ENCODE results near the gene TOMM20L.
"Not testable (repeated sequence)": the region's sequence is repeated elsewhere in the genome, so short reads cannot be mapped to it uniquely, and the experiment has no call there.

The TOMM20L gene

DNA sequence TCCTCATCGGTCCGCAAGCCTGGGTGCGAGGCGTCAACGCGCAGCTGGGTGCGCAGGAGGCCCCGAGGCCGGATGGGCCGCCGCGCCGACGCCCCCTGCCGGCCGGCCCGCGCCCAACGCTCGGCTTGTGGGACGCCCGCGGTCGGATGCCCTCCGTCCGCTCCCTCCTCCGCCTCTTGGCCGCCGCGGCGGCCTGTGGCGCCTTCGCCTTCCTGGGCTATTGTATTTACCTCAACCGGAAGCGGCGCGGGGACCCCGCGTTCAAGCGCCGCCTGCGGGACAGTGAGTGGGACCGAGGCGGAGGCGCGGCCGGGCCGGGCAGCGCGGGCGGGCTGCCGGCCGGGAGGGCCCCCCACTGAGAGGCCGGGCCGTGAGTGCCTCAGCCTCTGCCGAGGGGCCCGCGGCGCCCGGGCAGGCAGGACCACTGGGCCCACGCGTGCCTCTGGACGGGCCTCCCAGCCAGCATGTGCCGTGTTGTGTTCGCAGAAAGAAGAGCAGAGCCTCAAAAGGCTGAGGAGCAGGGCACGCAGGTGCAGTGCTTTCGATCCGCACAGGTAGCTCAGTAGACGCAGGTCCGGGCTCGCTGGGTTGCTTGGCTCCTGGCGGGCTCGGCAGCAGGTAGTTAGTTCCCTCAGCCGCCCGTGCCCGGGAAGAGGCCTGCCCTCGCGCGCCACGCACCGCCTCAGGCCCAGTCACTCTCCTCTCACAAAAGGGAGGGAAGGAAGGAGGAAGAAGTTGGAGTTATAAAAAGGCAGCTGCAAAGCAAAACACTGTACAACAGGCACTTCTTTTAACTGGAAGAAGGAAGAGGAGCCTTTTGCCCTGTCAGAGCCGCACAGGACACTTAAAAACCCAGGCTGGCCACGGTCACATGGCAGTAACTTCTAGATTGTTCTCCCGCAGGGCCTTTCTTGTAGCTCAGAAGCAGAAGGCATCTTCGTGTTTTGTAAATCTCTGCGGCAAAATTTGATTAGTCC, at the start of gene TOMM20L:
TSS of gene TOMM20L (plus strand) at position 119 of the 977 bp plus-strand sequence. CDS start at position 147, 28 bp downstream.
- peak; percentile 64 for DNase-seq

DNA sequence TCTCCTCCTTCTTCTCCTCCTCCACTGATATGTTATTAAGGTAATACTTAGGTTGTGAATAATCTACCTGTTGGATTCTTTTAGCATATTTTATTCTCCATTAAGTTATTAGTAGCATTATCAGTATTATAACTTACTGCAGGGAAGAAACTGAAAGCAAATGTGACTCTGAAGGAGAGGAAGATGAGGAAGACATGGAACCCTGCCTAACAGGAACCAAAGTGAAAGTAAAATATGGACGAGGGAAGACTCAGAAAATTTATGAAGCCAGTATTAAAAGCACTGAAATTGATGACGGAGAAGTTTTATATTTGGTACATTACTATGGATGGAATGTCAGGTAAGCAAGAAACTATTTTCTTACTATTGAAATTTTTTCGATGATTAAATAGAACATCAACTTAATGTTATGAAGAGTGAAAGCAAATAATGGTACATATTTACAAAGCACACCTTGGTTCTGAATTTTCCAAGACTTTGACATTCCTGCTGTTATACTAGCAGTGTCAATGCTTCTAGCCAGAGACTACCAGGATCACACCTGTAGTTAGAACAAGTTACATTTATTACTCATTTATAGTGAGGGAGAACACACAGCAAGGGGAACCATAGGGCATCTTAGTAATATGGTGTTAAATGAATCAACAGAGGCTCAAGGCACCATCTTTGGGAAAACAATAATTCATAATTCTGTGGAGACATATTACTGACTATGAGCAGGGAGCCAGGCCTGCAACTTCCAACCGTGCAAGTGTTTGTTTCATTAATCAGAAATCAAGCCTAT, 42.0 kb upstream of the TOMM20L start:
- DNase-seq: no peak

DNA sequence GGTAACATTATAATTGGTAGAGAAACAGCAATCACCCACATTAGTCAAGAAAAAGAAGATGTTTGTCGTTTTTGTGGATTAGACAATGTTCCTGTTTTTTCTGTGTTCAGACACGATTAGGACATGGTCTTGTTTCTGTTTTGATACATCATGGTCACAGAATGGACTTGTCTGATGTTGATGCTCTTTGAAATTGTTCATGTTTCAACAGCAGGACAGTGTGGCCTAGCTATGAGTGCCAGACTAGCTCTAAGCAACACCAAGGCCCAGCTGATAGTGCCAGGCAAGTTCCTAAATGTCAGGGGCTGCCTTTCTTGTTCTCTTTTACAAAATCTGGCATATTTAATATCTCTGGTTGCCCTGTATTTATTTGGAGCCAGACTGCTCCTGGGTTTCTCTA, 40.9 kb upstream of the TOMM20L start:
- no peak for DNase-seq

DNA sequence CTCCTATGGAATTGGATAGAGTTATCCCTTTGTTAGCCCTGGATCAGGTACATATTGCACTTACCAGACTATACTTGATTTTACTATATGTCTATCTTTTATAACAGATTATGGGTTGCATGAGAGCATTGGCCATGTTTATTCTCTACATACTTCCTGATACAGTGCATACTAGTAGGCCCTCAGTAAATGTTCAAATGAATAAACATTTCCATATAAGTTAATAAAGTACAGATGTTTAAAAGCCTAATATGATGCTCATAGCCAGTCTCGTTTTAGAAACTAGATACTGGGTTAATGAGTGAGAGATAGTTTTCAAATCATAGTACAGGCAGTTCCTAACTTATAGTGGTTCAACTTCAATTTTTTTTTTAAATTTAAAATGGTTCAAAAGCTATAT, 39.5 kb upstream of the TOMM20L start:
- DNase-seq: no peak

DNA sequence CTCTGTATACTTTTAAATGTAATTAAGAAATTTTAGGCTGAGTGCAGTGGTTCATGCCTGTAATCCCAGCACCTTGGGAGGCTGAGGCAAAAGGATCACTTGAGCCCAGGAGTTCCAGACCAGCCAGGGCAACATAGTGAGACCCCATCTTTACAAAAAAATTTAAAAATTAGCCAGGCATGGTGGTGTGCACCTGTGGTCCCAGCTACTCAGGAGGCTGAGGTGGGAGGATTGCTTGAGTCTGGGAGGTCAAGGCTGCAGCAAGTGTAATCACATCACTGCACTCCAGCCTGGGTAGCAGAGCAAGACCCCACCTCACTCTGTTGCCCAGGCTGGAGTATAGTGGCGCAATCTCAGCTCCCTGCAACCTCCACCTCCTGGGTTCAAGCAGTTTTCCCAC, 33.5 kb upstream of the TOMM20L start:
- not testable (repeated sequence) for DNase-seq

DNA sequence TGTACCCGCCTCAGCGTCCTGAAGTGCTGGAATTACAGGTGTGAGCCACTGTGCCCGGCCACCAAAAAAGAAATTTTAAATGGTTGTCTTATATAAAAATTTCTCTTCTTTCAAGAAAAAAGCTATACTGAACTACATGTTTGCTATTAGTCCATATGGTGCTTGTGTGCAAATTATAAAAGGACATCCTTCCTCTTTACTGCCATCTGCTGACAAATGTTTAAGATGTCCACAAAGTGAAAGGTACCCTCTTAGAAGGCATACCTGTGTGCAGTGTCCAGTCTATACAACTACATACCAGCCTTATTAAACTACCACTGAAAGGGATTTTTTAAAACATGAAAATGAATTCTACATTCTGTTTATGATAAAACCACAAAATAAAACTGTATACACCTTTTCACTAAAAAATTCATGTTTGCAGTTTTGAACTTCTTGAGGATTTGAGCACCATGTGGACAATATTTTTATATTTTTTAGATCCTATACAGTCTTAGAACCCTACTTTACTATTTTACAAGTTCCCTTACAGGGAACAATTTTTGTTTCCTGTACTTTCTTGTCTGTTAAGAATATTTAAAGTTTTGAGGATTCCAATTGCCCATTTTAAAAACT, 32.8 kb upstream of the TOMM20L start:
- DNase-seq: no peak

DNA sequence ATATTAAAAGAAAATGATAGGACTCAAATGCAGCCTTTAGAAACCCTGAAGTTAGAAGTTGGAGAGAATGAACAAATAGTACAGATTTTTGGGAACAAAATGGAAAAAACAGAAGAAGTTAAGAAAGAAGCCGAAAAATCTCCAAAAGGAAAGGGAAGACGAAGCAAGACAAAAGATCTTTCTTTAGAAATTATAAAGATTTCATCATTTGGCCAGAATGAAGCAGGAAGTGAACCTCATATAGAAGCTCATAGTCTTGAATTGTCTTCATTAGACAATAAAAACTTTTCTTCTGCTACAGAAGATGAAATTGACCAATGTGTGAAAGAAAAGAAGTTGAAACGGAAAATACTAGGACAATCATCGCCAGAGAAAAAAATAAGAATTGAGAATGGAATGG, 31.4 kb upstream of the TOMM20L start:
- no peak for DNase-seq

DNA sequence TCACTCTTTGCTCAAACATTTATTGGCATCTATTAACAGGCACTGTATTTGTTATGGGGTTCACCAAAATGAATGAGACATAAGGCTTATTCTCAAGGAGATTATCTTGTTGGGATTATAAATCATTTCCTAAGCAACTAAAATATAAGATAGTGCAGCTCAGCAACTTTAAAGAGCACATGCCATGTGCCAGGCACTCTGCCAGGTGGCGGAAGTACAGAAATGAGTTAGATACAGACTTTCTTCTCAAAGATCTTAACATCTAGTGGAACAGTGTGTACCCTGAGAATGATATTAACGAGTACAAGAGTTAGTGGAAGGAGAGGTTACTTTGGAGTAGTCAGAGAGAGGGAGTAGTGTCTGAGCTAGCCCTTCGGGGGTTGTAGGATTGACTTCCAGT, 28.4 kb upstream of the TOMM20L start:
- DNase-seq: no peak

DNA sequence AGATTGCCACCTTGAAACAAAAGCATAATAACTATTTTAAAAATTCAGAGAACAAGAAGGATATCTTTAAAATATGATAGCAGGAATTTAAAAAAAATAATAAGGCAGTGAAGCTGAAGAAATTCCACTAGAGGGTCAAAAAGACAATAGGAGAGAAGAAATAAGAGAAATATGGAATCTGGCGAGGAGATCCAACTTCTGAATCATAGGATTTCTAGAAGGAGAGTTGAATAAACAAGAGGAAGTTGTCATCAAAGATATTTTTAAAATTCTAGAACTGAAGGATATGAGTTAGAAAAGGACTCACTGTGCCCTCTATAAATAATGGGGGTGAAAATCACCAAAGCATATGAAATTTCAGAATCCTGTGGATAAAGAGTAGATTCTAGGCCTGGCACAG, 26.8 kb upstream of the TOMM20L start:
- no peak for DNase-seq

DNA sequence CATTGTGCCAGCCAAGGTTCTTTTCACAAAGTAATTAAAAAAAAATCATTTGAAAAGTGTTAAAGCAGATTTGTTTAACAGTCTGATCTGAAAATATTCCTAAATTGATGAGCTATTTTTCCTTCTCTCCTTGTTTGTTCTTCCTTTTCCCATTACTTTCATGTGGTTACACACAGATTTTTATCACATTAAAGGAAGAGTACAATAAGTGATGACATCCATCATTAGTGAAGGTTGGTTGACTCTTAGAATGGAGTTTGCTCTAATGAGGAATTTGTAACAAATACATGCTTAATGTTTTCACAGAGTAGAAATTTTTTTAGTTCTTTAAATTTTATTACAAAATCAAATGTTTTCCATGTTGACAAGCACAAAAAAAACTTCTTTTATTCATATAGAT, 18.9 kb upstream of the TOMM20L start:
- no peak for DNase-seq

DNA sequence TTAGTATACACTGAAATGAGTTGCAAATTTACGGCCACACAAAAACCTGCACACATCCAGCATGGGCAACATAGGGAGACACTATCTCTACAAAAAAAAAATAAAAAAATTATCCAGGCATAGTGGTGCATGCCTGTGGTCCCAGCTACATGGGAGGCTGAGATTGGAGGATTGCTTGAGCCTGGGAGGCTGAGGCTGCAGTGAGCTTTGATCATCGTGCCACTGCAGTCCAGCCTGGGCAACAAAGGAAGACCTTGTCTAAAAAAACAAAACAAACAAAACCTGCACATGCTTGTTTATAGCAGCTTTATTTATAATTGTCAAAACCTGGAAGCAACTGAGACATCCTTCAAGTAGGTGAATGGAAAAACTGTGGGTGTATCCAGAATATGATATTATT, 4.9 kb upstream of the TOMM20L start:
- no peak for DNase-seq

DNA sequence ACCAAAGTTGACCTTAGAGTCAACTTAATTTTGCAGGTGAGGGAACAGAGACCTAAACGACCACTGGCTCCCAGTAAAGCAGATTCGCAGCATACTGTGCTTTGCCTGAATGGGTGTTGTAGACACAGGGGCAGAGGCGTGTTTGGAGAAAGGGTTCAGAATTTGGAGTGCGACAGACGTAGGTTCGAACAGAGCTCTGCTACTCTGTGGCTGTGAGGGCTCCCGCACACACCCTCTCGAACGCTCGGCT, 243 bp upstream of the TOMM20L start:
- DNase-seq: no peak

DNA sequence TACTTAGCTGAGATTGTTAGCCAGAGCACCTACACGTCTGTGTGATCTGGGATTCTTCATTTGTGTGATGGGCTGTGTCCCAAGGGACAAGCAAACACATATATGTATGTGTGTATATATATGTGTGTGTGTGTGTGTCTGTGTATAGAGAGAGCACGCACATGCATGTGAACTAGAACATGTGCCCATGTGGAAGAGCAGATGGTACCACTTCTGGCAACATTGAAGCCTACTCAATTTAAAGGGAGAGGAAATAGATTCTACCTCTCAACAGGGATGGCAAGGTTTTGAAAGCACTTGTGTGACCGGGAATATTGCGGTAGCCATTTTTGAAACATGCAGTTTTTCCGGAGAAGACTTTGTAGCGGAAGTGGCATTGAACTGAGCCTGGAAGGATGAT, 1.4 kb downstream of the TOMM20L start:
- no peak for DNase-seq

DNA sequence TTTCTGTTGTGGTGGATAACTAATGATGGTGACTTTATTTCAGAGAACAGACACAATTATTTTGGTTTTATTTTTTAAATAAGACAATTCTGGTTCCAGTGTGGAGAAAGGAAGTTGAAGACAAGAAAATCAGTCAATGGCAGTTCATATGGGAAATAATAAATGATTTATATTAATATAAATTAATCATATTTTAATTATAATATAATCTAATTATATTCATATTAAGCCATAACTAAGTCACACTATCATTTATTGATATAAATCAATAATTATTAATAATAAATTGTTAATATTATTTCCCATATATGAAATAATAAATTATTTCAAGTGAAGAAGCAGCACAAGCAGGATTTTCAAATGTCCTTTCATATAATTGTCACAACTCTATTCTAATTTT, 2.8 kb downstream of the TOMM20L start:
- DNase-seq: no peak

DNA sequence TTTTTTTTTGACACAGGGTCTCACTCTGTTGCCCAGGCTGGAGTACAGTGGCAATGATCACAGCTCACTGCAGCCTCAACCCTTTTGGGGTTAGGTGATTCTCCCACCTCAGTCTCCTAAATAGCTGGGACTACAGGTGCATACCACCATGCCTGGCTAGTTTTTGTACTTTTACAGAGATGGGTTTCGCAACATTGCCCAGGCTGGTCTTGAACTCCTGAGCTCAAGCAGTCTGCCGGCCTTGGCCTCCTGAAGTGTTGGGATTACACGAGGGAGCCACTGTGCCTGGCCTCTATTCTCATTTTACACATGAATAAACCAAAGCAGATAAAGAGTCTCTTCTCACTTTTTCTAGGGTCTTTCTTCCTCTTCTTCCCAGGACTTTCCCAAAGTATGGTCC, 3.2 kb downstream of the TOMM20L start:
- DNase-seq: no peak

DNA sequence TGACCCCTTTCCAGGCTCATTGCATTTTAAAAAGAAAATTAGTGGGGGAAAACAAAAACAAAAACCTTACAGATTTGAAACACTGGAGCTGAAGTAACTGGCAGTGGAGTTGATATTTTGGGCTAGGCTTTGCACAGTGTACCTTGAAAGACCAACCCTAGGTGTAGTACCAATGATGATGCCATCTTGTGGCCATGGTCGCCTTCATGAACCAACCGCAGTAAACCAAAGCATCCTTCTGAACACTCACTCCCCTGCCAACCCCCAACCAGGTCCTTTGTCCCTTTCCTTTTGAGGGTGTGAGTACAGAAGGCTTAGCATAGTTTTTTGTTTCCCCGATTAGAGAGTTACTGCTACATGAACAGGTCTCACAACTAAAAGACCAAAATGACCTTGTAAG, 5.9 kb downstream of the TOMM20L start:
- no peak for DNase-seq

DNA sequence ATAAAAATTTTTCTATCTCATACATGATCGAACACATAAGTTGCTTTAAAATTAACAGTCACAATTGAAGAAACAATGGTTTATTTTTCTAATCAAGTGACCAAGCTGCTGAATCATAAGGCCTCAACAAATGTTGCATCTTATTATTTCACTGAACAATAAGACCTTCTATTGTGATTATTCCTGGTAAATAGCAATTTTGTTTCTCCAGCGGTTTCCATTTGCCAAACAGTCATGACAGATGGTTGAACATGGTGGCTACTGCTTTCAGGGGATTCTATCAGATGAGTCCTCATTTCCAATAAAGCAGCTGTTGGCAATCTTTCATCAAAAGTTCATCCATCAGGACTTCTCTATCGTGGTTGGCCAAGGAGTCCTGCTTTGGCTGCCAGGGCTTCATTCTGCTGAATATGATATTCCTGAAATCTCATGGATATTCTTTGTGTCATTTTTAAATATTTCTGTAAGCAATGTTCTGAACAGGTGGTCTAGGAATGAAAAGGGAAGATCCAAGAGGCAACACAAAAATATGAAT, 13.0 kb downstream of the TOMM20L start:
- no peak for DNase-seq

DNA sequence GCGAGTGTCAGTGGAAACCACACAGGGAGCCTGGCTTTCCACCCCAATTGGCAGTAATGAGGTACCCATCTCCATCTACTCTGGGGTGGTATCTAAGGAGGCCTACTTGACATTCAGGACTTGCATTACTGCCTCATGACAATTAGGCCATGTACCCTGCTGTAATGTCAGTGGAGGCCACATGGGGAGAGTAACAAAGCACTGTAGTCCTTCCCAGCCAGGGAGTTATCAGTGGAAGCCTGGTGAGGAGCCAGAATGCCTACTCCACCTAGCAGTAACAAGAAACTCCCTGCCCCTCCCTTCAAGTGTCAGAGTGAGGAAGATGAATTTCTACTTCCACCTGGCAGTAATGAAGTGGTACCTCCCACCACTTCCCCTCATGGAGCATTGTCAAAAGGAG, 19.1 kb downstream of the TOMM20L start:
- no peak for DNase-seq

DNA sequence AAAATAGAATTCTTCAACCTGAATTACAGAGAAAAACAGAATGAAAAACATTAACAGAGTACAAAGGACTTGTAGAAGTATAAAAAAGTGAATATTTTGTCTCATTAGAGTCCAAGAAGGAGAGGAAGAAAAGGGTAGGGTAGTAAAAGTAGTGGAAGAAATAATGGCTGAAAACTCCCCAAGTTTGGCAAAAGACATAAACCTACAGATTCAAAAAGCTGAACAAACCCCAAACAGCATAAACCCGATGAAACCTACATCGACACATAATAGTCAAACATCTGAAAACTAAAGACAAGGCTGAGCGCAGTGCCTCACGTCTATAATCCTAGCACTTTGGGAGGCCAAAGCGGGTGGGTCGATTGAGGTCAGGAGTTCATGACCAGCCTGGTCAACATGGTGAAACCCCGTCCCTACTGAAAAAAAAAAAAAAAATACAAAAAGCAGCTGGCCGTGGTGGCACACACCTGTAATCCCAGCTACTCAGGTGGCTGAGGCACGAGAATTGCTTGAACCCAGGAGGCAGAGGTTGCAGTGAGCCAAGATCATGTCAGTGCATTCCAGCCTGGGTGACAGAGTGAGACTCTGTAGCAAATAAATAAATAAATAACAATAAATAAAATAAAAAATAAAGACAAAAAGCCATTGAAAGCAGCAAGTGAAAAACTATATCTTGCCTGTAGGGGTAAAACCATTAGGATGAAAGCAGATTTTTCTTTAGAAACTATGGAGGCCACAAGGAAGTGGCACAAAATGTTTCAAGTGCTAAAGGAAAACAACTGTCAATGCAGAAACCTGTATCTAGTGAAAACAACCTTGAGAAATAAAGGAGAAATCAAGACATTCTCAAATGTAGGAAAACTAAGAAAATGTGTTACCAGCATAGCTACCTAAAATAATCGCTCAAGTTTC, 20.2 kb downstream of the TOMM20L start:
- no peak for DNase-seq

DNA sequence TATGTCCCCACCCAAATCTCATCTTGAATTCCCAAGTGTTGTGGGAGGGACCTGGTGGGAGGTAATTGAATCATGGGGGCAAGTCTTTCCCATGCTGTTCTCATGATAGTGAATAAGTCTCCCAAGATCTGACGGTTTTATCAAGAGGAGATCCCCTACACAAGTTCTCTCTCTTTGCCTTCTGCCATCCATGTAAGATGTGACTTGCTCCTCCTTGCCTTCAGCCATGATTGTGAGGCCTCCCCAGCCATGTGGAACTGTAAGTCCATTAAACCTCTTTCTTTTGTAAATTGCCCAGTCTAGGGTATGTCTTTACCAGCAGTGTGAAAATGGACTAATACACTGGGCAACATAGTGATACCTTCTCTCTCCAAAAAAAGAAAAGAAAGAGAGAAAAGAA, 21.2 kb downstream of the TOMM20L start:
- DNase-seq: not testable (repeated sequence)

DNA sequence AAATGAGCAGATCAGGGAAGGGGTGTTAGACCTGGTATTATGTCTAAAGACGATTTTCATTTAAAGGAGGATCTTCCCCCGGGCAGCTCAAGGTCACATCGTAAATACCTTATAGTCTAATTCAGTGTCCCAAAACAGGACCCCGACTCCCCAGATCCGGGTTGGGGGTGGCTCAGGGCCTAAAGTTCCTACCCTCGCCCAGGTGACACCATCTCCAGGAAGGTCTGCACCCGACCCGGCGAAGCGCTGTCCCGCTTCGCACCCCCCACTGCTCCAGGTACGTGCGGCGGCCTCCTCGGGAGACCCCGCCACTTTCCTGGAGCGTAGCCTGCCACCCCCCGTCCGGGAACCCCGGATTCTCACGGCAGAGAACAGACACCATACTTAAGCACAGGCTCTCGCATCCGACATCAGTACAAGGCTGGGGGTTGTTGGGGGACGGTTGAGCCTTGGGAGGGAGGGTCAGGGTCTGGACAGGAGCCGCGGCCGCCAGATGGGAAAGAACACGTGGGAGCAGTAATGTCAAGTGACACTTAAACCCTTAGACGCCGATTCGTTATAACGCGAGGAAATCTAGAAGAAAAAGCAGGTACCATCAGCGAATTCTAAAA, 31.0 kb downstream of the TOMM20L start:
- DNase-seq: peak; percentile 33
